ENCODE measurements around the gene CCIN. TPM values are rescaled to one million over a fixed set of nuclear protein-coding genes. Genes with fewer than 3 reads are reported as not detected.

The CCIN gene
- total RNA-seq, 4 donors from 2014 or later, result not detected

DNA sequence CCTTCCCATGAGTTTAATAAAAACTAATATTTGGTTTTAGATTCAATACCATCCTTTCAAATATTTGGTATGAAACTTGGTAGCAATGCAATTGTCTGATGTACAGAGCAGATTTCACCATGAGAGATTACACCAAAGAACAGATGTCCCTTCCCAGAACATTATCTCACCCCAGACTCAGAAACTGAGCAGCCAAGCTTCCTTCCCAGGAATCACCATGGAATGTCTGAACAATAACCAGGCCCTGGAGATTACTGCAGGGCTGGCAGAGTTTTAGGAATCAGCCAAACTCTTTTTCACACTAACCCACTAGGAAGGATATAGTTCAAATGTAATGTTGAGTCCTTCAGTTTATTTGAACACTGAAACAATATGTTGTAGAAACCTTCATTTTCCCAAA is 45.4 kb downstream of the CCIN start:
- H3K27ac ChIP-seq, result no peak overlapping the region
- TF ChIP-seq CTCF (IDR thresholded peaks at IDR 0.05) (no peak), POLR2AphosphoS5 (IDR thresholded peaks at IDR 0.05) (no peak), EP300 (IDR thresholded peaks at IDR 0.05) (no peak), POLR2A (IDR thresholded peaks at IDR 0.05) (no peak)
- DNase-seq (ENCODE audit: low spot score in 2 of 2), result no peak
- H3K9me3 ChIP-seq, result no peaks in the 10 kb centered on the region
- H3K27me3 ChIP-seq, result no peaks in the 10 kb centered on the region
- peaks cover 77% of the 10 kb centered on the region for H3K36me3 ChIP-seq
- H3K4me1 ChIP-seq, result peaks cover 18% of the 10 kb centered on the region
- H3K4me3 ChIP-seq, result no peak overlapping the region

DNA sequence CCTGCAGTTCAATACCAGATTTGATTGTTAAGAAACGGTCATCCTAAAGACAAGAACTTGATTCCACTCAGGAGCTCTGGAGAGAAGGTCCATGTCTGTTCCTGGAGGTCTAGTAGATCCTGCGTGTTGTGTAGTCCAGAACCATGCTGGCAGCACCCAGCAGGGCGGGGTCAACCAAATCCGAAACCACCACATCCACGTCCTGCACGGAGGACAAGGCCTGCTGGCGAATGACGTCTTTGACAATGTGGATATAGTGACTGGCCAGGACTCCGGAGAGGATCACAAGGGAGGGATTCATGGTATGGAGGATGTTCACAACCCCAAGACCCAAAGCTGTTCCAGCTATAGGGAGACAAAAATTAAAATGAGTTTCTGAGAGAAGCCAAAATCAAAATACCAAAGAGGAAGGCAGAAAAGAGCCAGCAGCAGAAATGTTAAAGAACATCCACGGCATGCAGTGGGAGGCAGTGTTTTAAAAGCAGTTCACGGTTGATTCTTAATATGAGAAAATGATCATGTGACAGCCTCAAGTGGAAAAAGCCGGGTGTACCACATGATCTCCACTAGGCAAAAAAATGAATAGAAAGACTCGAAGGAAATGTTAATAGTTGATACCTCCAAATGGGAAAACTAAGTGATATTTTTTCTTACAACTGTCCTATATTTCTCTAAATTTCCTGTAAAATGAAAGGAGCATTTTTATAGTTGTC is 48.2 kb downstream of the CCIN start:
- Histone ChIP-seq H3K9me3 (no peaks in the 10 kb centered on the region), H3K36me3 (peaks cover 72% of the 10 kb centered on the region), H3K27ac (no peak overlapping the region), H3K27me3 (no peaks in the 10 kb centered on the region), H3K4me1 (peaks cover 12% of the 10 kb centered on the region), H3K4me3 (no peak overlapping the region)
- no peak for TF ChIP-seq EP300 (IDR thresholded peaks at IDR 0.05)
- no peak for TF ChIP-seq POLR2AphosphoS5 (IDR thresholded peaks at IDR 0.05)
- no peak for TF ChIP-seq POLR2A (IDR thresholded peaks at IDR 0.05)
- no peak for TF ChIP-seq CTCF (IDR thresholded peaks at IDR 0.05)
- no peak for DNase-seq (ENCODE audit: low spot score in 2 of 2)
- 59% methylated on average over 13 of the region's 13 CpGs for WGBS

- no peak for TF ChIP-seq CTCF (IDR thresholded peaks at IDR 0.05)
- no peak for TF ChIP-seq POLR2AphosphoS5 (IDR thresholded peaks at IDR 0.05)
- TF ChIP-seq EP300 (IDR thresholded peaks at IDR 0.05), result no peak
- no peak for TF ChIP-seq POLR2A (IDR thresholded peaks at IDR 0.05)
- Histone ChIP-seq H3K4me1 (peaks cover 11% of the 10 kb centered on the region), H3K9me3 (no peaks in the 10 kb centered on the region), H3K27me3 (no peaks in the 10 kb centered on the region), H3K27ac (no peak overlapping the region), H3K4me3 (no peak overlapping the region), H3K36me3 (peaks cover 72% of the 10 kb centered on the region)
- 92% methylated on average over 5 of the region's 5 CpGs for WGBS
- no peak for DNase-seq (ENCODE audit: low spot score in 2 of 2)
These were observed 48.8 kb downstream of the CCIN start for GRCh38 chr9:36218011-36218410.

DNA sequence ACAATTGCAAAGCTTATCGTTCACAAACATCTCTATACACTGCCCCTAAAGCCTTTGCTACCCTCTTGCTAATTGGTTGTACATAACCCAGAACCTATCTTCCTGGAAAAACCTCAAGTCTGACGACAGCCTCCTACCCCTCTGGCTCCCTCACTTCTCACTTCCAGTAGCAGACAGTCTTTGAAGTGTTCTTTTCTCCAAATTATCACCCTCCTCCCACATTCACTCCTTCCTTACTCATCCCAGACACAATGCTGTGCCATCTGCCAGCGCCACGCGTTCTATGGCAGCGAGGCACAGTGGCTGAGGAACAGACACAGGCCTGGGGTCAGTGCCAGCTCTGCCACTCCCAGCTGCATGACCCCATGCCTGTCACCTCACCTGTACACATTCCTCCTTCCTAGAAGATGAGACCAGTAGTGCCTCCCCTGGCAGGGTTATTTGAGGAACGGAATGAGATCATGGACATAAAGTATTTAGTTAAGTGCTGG is 49.3 kb downstream of the CCIN start:
- DNase-seq (ENCODE audit: low spot score in 2 of 2), result no peak

More for the DNA sequence above, 49.3 kb downstream of the CCIN start:
- Histone ChIP-seq H3K36me3 (peaks cover 72% of the 10 kb centered on the region), H3K27me3 (no peaks in the 10 kb centered on the region), H3K4me3 (no peak overlapping the region), H3K4me1 (peaks cover 7% of the 10 kb centered on the region), H3K27ac (no peak overlapping the region), H3K9me3 (no peaks in the 10 kb centered on the region)
- TF ChIP-seq POLR2A (IDR thresholded peaks at IDR 0.05), result no peak
- no peak for TF ChIP-seq EP300 (IDR thresholded peaks at IDR 0.05)
- no peak for TF ChIP-seq POLR2AphosphoS5 (IDR thresholded peaks at IDR 0.05)
- TF ChIP-seq CTCF (IDR thresholded peaks at IDR 0.05), result no peak
- WGBS, result 64% methylated on average over 7 of the region's 7 CpGs

Other genes with a start within 250 kb of the CCIN start
- not detected for gene OR2S2, start 211.2 kb upstream of the CCIN start, total RNA-seq
- gene RECK, start 132.5 kb upstream of the CCIN start, total RNA-seq, result 1 to 10 TPM; 3.1 to 6.4 (median 4.0) TPM
- gene GLIPR2, start 32.7 kb upstream of the CCIN start, total RNA-seq, result 1 to 10 TPM; 3.2 to 8.8 (median 5.6) TPM
- gene CLTA, start 21.5 kb downstream of the CCIN start, total RNA-seq, result 100 to 1,000 TPM; 128 to 148 (median 130) TPM
- gene GNE, start 89.1 kb downstream of the CCIN start, total RNA-seq, result 10 to 100 TPM in 3 of 4 donors, 1 to 10 TPM in 1; 9.6 to 20.0 (median 14.9) TPM
- gene RNF38, start 230.9 kb downstream of the CCIN start, total RNA-seq, result 10 to 100 TPM; 20.6 to 43.9 (median 28.1) TPM

Data from suprapubic skin (tissue), 4 donors.